Gastrocnemius medialis (tissue), 4 donors: Measurements from ENCODE around the gene VIPAS39. TPM values are rescaled to one million over a fixed set of nuclear protein-coding genes. Genes with fewer than 3 reads are reported as not detected.
A peak's percentile ranks its signal among the peaks of the same experiment; 100 is the strongest.

Experiments used
- ATAC-seq, 2 donors: fragments of 150-250 bp; one replicate each; pipeline ENCODE4 v1.9.1; 2016
- DNase-seq, 2 donors: peaks; one replicate each; pipeline ENCODE4 v3.0.0-alpha.2; 2019
- H3K27ac ChIP-seq, 4 donors: fragments of 200-600 bp; sonication (generic); 1 replicate in 1 of 4; 2 replicates in 3 of 4; pipeline ENCODE4 v1.5.1; 2016 to 2018; ENCODE audit warnings: mild to moderate bottlenecking in 2 of 4, moderate library complexity in 1 of 4
- H3K27me3 ChIP-seq, 3 donors: fragments of 200-600 bp; sonication (generic) in 2 of 3; 1 replicate in 1 of 3; 2 replicates in 2 of 3; pipeline versions ENCODE4 v1.5.1 to v1.6.0; 2016 to 2019; ENCODE audit warnings: mild to moderate bottlenecking in 1 of 3, moderate library complexity in 1 of 3
- H3K36me3 ChIP-seq, 2 donors: fragments of 200-600 bp; sonication (generic) in 1 of 2; one replicate each; pipeline ENCODE4 v1.5.1; 2017 to 2018
- H3K4me1 ChIP-seq, 2 donors: fragments of 200-600 bp; sonication (generic) in 1 of 2; one replicate each; pipeline ENCODE4 v1.5.1; 2016 to 2017; ENCODE audit warnings: mild to moderate bottlenecking in 2 of 2
- H3K4me3 ChIP-seq, 4 donors: fragments of 200-600 bp; sonication (generic) in 3 of 4; 1 replicate in 1 of 4; 2 replicates in 3 of 4; pipeline ENCODE4 v1.5.1; 2016 to 2019; ENCODE audit warnings: mild to moderate bottlenecking in 2 of 4
- H3K9me3 ChIP-seq, 3 donors: fragments of 200-600 bp; sonication (generic) in 2 of 3; 1 replicate in 1 of 3; 2 replicates in 2 of 3; pipeline ENCODE4 v1.5.1; 2016 to 2019
- CTCF ChIP-seq, 5 experiments: fragments of 450-650 bp in 3 of 5; fragments of 200-600 bp in 2 of 5; sonication (generic) in 2 of 5; IDR thresholded peaks in 4 of 5; conservative IDR thresholded peaks in 1 of 5; 1 replicate in 4 of 5; 2 replicates in 1 of 5; pipeline ENCODE4 v1.5.1; 2016 to 2019; ENCODE audit warnings: antibody characterized with exemption in 5 of 5, mild to moderate bottlenecking in 3 of 5, moderate library complexity in 3 of 5
- POLR2A ChIP-seq, 2 donors: fragments of 450-650 bp; IDR thresholded peaks; one replicate each; pipeline ENCODE4 v1.6.1; 2017; ENCODE audit warnings: antibody characterized with exemption in 2 of 2, mild to moderate bottlenecking in 2 of 2, moderate library complexity in 2 of 2
- in situ Hi-C, 4 donors: fragments of 200-750 bp; cut with MboI; loops; one replicate each; pipeline versions ENCODE4 v1.15.0 to v1.8.0; 2017; ENCODE audit warnings: low sequenced_read_pairs in 4 of 4
- intact Hi-C: fragments of 100-400 bp; cut with DNase I; formaldehyde crosslinking; loops from one replicate; pipeline ENCODE4 v1.15.1; 2023; ENCODE audit warnings: low total_unique reads
- total RNA-seq, 4 donors: library from RNA; depleted of rRNA; stranded (reverse); fragments of >200 nt; gene quantifications; one replicate each; pipeline versions ENCODE4 v1.1.0 to v1.2.3, GENCODE V29; 2016

Gene VIPAS39
- total RNA-seq, 4 donors from 2014 or later, result 8.8 to 19.6 (median 17.6) TPM

- TF ChIP-seq POLR2A (IDR thresholded peaks at IDR 0.05) (no peak), CTCF (IDR thresholded peaks at IDR 0.05 in 4 of 5, conservative IDR thresholded peaks at IDR 0.05 in 1 of 5) (no peak)
- Histone ChIP-seq H3K27me3 (no peaks in the 10 kb centered on the region), H3K4me1 (peaks cover 11 to 12% of the 10 kb centered on the region in 2 donors), H3K4me3 (no peak overlapping the region), H3K36me3 (no peaks in the 10 kb centered on the region), H3K9me3 (no peaks in the 10 kb centered on the region), H3K27ac (no peak overlapping the region)
- ATAC-seq, result no peak
- intact Hi-C loops, result loop anchor here (5.0 kb wide), 1 partner anchor 76 kb away; no protein-coding TSS in a partner anchor
- in situ Hi-C loops, result no loop called here
- no peak for DNase-seq
Observed at GRCh38 chr14:77378701-77379100, 78.7 kb downstream of the VIPAS39 start.

- TF ChIP-seq CTCF (IDR thresholded peaks at IDR 0.05 in 4 of 5, conservative IDR thresholded peaks at IDR 0.05 in 1 of 5), result no peak
- no peak for TF ChIP-seq POLR2A (IDR thresholded peaks at IDR 0.05)
- ATAC-seq, result no peak
- H3K27me3 ChIP-seq, result no peaks in the 10 kb centered on the region
- no peaks in the 10 kb centered on the region for H3K9me3 ChIP-seq
- H3K4me3 ChIP-seq, result peak overlapping the region; percentile 85 to 99 (median 86)
- peaks cover 11 to 12% of the 10 kb centered on the region in 2 donors for H3K4me1 ChIP-seq
- no peak for DNase-seq
- intact Hi-C loops (loop anchor here (5.0 kb wide), 1 partner anchor 75 kb away; no protein-coding TSS in a partner anchor), in situ Hi-C loops (no loop called here)
- peak overlapping the region in 1 of 4 donors; percentile 64 for H3K27ac ChIP-seq
- H3K36me3 ChIP-seq, result no peaks in the 10 kb centered on the region
Observed at GRCh38 chr14:77377502-77377844, 79.9 kb downstream of the VIPAS39 start.

DNA sequence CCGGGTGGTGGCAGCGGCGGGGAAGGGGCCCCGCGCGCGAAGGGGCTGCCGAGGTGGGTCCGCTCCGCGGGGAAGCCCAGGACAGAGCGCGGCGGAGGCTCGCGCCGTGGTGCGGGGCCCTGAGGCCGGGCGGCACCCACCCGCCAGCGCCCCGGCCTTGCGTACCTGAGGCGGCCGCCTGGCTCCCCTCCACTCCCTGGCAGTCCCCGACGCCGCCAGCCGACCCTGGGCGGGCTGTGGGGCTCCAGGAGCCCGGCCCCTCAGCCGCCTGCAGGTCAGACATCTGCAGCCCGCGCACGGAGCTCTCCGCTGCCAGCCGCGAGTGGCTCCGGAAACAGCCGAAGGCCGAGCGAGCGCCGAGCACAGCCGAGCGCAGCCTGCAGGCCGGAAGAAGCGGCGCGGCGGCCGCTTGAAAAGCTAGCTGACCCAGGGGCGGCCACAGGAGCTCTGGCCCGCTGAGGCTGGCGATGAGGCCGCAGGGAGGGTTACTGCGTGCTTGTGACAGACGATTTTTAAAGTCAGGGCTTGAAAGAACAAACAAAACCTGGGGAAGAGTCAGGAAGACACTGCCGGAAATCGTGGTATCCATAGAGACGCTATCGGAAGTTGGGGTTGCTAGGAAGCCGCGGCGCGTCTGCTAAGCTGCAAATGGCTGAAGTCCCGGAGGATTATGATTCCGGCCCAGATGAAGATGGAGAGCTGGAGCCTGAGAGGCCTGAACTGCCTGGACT, 80.5 kb downstream of the VIPAS39 start, which contains the start of the genes SAMD15 and TMED8:
TSS of gene SAMD15 (plus strand) at position 609 of the 731 bp plus-strand sequence. CDS start at position 649, 40 bp downstream.
TSS of gene TMED8 (minus strand) at position 324 of the 731 bp plus-strand sequence. CDS start at position 283, 41 bp downstream.
- peak within 1 kb of the TSS; percentile 85 to 99 (median 86) for H3K4me3 ChIP-seq
- H3K27me3 ChIP-seq, result no peaks in the 10 kb centered on the region
- TF ChIP-seq POLR2A (IDR thresholded peaks at IDR 0.05) (no peak), CTCF (IDR thresholded peaks at IDR 0.05 in 4 of 5, conservative IDR thresholded peaks at IDR 0.05 in 1 of 5) (peak in 3 of 5 experiments; percentile 26 to 53 (median 50))
- peaks cover 11 to 12% of the 10 kb centered on the region in 2 donors for H3K4me1 ChIP-seq
- in situ Hi-C loops, result no loop called here
- ATAC-seq (peak; percentile 97 to 98), DNase-seq (peak; percentile 43 to 68)
- intact Hi-C loops, result loop anchor here (1.0 to 5.0 kb wide), 2 partner anchors 56 to 75 kb away; partner anchors contain the start of gene GSTZ1
- H3K27ac ChIP-seq, result peak within 1 kb of the TSS; percentile 64 to 76 (median 74)
- no peaks in the 10 kb centered on the region for H3K9me3 ChIP-seq
- H3K36me3 ChIP-seq, result no peaks in the 10 kb centered on the region

Other genes with a start within 250 kb of the VIPAS39 start
- gene NGB, start 186.4 kb downstream of the VIPAS39 start, total RNA-seq, result not detected
- gene POMT2, start 136.7 kb downstream of the VIPAS39 start, total RNA-seq, result 10 to 100 TPM; 27.0 to 33.2 (median 28.9) TPM
- gene GSTZ1, start 136.6 kb downstream of the VIPAS39 start, total RNA-seq, result 10 to 100 TPM; 35.9 to 49.7 (median 36.6) TPM
- 1 to 10 TPM; 3.0 to 5.2 (median 4.3) TPM for gene TMED8, start 80.5 kb downstream of the VIPAS39 start, total RNA-seq
- under 1 TPM in 1 of 4 donors, not detected in 3; 0.11 TPM for gene SAMD15, start 80.2 kb downstream of the VIPAS39 start, total RNA-seq
- gene NOXRED1, start 34.1 kb downstream of the VIPAS39 start, total RNA-seq, result not detected
- gene AHSA1, start 492 bp upstream of the VIPAS39 start, total RNA-seq, result 100 to 1,000 TPM; 112 to 200 (median 165) TPM
- not detected for gene ISM2, start 41.2 kb upstream of the VIPAS39 start, total RNA-seq
- gene SPTLC2, start 159.0 kb upstream of the VIPAS39 start, total RNA-seq, result 10 to 100 TPM in 1 of 4 donors, 1 to 10 TPM in 3; 6.5 to 10.4 (median 7.0) TPM